ENCODE data around the gene RALGPS1.

RALGPS1 gene

GRCh38 chr9:127180457-127181314 is 266.1 kb downstream of the RALGPS1 start:
- no peak for DNase-seq

DNA sequence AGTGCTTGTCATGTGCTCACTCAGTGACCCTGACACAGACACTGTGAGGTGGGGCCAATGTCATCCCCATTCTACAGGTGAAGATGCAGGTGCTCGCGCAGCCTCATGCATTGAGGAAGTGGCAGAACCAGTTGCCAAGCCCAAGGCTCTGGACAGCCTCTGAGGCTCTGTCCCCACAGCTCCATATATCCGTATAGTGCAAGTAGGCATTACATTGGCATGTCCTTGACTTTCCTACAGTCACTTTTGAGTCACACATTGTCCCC is 266.7 kb downstream of the RALGPS1 start:
- no peak for DNase-seq

- no peak for DNase-seq
Observed at GRCh38 chr9:127181595-127182190, 267.1 kb downstream of the RALGPS1 start.

DNA sequence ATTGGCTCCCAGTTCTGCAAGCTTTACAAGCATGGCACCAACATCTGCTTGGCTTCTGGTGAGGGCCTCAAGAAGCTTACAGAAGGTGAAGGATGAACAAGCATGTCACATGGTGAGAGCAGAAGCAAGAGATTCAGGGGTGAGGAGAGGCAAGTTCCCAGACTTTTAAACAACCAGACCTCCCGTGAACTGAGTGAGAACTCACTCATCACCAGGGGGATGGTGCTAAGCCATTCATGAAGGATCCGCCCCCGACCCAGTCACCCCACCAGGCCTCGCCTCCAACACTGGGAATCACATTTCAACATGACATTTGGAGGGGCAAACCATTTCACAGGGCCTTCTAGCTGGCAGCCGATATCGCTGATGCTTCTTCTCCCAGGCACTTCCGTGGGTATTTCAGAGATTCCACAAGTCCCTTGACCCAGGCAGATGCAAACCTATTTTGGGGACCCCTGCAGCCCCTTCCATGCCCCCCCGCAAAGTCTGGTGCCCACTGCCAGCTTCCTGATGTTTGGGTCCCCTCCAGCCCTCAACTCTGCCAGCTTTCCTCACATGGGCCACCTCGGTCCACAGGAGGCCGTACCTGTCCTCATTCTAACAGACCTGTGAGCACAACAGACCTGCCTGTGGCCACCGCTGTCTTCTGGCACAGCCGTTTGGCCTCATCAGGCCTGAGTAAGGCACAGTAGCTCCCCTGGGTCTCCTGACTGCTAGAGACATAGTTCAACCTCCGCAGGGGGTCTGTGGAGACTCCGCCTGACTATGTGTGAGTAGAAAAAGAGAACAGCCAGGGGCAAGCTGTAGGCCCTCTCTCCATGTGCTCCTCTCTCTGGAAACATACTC is 268.5 kb downstream of the RALGPS1 start:
- no peak for DNase-seq

DNA sequence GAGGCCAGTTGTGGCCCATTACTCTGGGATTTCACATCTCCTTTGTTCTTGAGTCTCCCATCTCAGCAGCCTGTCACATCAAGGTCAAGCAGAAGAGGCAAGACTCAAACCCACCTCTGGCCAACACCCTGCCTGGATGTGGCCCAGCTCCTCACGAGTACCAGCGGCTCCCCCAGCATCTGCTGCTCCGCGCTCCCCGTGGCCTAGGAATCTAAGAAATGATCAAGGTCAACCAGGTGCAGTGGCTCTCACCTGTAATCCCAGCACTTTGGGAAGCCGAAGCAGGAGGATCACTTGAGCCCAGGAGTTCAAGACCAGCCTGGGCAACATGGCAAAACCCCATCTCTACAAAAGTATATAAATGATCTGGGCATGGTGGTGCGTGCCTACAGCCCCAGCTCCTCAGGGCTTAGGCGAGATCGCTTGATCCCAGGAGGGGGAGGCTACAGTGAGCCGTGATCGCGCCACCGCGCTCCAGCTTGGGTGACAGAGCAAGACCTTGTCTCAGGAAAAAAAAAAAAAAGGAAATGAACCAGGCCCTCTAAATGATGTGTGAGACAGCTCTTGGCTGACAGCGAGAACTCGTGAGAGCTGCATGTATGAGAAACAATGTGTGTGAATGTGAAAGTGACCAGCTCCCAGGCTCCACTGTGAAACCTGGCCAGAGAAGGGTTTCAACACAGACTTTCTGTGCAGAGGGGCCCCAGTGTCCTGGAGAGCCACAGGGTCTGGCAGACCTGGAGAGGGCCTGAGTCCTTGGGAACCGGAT is 269.4 kb downstream of the RALGPS1 start:
- no peak for DNase-seq

GRCh38 chr9:127184641-127185040 is 270.1 kb downstream of the RALGPS1 start:
- no peak for DNase-seq

GRCh38 chr9:127185181-127185580 is 270.6 kb downstream of the RALGPS1 start:
- no peak for DNase-seq

DNA sequence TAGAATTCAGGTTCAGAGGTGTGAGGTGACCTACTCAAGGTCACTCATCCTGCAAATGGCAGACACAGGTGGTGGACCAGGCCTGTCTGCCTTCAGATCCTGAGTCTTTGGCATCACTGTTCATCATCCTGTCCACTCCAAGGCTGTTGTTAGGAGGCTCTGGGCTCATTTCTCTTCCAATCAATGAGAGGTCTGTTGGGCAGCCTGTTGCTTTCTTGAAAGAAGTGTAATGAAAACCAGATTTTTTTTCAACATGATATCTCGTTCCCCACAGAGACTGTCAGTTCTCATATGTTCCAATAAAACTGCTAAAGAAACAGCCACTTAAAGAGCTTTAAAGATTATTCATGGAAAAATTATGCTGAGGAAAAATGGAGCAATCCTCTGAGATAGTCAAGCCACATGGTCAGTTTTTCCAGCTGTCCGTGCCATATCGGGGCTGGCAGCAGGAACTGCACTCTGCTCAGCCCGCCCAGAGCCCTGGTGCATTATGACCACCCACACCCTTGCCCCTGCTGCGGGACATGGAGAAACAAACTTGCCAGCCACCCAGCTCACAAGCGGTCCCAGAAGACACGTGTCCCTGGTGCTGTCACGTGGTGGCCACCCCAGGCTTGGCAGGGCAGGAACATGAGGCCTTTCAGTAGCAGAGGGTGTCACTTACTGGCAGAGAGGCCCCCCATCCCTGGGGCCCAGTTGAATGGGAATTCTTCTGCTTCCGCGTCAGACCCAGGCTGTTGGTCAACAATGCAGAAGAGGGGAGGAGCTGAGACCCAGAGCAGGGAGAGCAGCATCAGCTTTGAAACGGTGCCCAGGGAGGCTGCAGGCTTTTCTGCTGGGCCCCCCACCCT is 271.6 kb downstream of the RALGPS1 start:
- DNase-seq = no peak

GRCh38 chr9:127186806-127187205 is 272.2 kb downstream of the RALGPS1 start:
- DNase-seq = no peak

DNA sequence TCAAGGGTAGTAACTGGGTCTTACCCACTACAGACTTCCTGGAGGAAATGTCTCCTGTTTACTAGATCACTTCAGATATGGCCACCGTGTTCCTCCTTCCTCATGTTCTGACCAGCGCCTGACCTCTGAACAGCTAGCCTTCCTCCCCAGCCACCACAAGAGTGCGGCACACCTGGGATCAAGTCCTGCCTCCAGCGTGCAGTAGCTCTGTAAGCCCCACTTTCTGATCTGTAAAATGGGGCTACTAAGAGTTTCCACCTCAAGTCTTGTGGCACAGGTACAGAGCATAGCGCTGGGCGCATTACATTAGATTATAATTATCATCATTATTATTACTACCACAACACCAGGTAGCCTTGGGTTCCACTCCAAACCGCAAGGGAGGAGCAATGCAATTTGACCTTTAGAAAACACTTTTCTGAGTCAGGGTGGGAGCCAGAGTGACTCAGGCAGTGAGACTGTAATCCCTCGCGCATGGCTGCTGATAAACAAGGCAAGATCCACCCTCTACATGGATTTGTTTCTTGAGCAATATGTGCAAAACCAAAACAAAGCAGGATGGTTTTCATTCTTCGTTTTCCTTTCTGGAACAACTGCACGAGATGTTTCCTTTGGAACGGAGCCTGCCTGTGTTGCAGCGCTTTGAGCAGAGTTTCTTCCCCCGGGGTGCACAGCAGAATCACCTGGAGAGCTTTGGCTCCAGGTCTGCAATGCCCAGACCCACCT is 272.8 kb downstream of the RALGPS1 start:
- no peak for DNase-seq

GRCh38 chr9:127188396-127188795 is 273.8 kb downstream of the RALGPS1 start:
- no peak for DNase-seq

DNA sequence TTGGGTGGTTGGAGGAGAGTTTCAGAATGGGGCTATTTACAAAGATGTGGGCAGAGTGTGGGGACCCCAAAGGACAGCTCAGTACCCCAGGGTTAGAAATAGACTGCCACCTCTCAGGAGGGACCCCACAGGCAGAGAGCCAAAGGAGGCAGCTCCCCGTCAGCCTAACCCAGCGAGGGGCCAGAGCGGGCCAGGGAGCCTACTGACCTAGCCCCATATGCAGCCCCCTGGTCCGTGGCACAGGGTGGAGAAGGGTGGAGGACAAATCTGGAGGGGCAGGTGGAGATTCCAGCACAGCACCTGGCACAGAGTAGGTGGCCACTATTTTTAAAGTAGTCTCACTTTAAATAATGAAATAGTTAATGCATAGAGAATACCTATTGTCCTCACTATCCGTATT is 275.0 kb downstream of the RALGPS1 start:
- no peak for DNase-seq

- DNase-seq = no peak
Observed at GRCh38 chr9:127192744-127193143, 278.2 kb downstream of the RALGPS1 start.

- DNase-seq = no peak
Observed at GRCh38 chr9:127193483-127193882, 278.9 kb downstream of the RALGPS1 start.

DNA sequence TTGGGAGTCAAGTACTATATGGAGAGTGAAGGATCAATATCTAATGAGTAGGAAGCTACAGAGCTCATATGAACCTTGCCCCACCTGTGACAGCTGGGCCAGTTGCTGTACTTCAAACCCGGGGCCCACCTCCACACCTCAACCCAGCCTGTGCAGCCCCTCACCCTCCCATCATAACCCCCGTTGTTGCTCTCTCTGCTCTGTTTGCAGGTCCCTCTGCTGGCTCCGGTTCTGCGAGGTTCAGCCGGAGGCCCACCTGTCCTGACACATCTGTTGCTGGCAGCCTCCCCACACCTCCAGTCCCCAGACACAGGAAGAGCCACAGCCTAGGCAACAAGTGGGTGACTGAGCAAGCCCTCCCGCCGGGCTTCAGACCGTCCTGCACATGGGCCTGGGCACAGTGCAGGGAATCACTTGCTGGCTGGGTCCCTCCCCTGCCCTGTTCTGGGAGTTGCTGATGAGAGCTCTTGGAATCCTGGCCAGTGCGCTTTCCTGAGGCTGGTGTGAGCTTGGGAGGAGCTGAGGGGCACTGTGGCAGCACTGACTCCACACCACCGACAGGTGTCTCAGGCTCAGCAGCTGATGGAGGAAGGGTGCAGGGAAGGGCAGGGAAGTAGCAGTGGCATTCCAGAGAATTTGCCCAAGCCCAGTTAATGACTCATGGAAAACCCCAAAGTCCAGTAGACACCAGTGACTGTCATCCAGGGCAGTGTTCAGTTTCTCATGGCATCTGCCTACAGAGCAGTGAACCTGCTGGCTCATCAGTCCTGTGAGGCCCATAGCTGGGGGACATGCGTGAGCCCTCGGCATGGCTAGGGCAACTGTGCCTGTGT is 280.5 kb downstream of the RALGPS1 start:
- no peak for DNase-seq

DNA sequence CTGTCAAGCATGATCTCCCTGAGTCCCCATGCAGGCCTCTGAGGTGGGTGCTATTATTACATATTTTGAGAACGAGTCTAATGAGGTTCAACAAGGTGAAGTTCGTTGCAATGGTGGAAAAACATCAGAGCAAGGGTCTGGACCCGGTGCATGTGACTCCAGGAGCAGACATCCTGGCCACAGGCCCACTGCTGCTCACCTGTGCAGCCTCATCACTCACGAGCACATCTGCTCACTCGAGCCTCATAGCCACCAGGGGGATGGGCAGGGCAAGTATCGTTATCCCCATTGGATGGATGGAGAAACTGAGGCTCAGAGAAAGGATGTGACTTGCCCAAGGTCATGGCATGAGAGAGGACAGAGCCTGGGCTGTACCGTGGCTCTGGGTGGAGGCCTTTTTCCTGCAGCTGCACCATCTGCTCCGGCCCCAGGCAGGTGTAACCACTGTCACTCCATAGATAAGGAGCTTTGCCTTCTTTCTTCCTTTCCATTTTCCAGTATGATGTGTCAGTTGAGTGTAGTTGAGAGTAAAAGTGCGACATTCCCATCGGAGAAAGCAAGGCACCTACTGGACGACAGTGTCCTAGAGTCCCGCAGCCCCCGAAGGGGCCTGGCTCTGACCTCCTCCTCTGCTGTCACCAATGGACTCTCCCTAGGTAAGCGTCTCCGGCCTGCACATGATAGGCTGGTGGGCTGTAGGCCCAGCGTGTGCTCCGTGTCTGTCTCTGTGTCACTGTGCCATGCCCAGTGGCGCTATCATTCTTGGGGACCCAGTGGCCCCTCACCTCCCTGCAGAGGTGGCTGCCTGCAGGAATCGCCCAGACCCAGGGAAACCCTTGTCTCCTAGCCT is 281.6 kb downstream of the RALGPS1 start:
- no peak for DNase-seq

GRCh38 chr9:127196826-127197145 is 282.2 kb downstream of the RALGPS1 start:
- DNase-seq = no peak

DNA sequence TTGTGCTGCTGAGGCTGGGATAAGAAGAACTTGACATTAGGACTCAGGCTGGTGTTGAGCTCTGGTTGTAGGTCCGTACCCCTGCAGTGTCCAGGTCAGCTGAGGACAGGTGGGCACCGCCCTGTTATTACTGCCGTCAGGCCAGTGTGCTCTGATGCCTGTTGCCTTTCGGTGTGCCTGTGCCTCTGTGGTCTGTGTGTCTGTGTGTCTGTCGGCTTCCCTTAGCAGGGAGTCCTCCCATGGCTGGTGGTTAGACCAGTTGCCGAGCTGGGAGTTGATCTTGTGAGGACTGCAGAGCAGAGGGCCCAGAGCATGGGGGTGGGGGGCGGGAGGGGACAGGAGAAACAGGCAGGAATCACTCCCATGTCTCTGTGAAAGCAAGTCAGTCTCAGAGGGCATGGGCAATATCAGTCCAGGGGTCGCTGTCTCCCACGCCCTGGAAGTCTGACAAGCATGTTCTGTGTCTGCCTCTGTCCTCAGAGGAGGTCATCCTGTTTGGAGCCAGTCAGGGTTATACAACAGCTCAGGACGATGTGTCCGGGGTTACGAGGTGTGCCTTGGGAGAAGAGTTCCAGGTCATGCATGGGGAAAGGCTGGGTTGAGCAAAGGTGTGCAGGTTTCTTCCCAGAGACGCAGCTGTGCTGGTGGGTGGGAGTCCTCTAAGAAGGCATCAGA is 282.7 kb downstream of the RALGPS1 start:
- DNase-seq = no peak

DNA sequence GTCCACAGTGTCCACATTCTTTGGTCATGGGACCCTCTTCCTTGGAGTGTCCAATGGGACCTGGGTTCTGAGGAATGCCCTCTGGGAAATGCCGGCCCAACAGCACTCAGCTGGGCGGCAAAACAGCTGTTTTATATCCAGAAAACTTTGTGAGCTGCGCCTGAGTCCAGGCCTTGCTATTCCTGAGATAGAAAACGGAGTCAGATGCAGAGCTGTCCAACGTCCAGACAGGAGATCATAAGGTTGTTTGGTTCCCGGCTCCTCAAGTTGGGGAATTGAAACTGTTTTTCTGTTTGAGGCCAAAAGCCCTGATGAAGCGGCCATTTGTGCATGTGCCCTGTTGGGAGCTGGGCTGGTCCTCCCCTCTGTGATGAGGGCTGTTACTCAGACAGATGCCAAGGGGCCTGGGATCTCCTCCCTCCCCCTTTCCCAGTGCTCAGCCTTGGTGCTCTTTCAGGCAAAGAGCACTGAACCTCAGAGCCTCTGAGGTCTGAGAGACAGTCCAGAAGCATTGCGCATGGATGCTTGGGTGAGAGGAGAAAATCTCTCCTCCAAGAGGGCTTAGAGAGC is 283.4 kb downstream of the RALGPS1 start:
- DNase-seq = no peak

Data from activated CD4-positive, alpha-beta T cell treated with anti-CD3 and anti-CD28 coated beads, Interleukin-2, amount 50 U/mL, for 48 hours (primary cell).